Body of pancreas (tissue), 4 donors: ENCODE results near the gene MUC12.

ENCODE experiments used
- POLR2A ChIP-seq, 3 donors: fragments of 450-650 bp; IDR thresholded peaks; one replicate each; pipeline ENCODE4 v1.6.1; 2016; ENCODE audit warnings: antibody characterized with exemption in 3 of 3, mild to moderate bottlenecking in 2 of 3
- TF ChIP-seq, protein P1 (sequence below), 7 experiments: fragments of 450-650 bp in 4 of 7; fragments of 200-600 bp in 3 of 7; sonication (generic) in 3 of 7; IDR thresholded peaks; one replicate each; pipeline ENCODE4 v1.5.1; 2016 to 2019; ENCODE audit warnings: antibody characterized with exemption in 7 of 7

DNA sequence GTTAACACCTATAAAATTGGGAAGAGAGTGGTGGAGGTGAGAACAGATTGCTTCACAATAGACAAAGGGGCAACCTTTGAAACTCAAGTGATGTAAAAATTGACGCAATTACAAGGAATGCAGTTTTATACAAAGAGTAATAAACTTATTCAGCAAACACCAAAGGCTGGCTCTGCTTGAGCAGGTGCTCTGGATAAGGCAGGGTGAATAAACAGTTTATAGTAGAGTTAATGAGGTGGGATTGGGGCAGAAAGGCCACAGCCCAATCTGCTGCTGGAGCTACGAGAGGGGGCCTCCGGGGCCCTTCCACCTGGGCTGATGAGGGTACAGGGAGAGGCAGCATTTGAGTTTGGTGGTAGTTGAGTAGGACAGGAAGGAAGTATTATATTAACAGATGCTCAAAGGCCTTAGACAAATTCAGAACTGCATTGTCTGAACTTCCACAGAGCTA lies 6.0 kb downstream of the MUC12 start:
- TF ChIP-seq, protein P1, sequence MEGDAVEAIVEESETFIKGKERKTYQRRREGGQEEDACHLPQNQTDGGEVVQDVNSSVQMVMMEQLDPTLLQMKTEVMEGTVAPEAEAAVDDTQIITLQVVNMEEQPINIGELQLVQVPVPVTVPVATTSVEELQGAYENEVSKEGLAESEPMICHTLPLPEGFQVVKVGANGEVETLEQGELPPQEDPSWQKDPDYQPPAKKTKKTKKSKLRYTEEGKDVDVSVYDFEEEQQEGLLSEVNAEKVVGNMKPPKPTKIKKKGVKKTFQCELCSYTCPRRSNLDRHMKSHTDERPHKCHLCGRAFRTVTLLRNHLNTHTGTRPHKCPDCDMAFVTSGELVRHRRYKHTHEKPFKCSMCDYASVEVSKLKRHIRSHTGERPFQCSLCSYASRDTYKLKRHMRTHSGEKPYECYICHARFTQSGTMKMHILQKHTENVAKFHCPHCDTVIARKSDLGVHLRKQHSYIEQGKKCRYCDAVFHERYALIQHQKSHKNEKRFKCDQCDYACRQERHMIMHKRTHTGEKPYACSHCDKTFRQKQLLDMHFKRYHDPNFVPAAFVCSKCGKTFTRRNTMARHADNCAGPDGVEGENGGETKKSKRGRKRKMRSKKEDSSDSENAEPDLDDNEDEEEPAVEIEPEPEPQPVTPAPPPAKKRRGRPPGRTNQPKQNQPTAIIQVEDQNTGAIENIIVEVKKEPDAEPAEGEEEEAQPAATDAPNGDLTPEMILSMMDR (IDR thresholded peaks at IDR 0.05), result no peak
- TF ChIP-seq POLR2A (IDR thresholded peaks at IDR 0.05), result no peak
